Superior temporal gyrus (tissue), 1 donor: ENCODE data around the gene PATJ.
A peak's percentile ranks its signal among the peaks of the same experiment; 100 is the strongest.

Experiments
- DNase-seq: peaks from one replicate; pipeline ENCODE4 v3.0.0-alpha.2; 2016; ENCODE audit errors: extremely low spot score

The PATJ gene

GRCh38 chr1:62090016-62090415, 347.7 kb downstream of the PATJ start:
- no peak for DNase-seq

- DNase-seq = no peak
These were observed 349.8 kb downstream of the PATJ start for GRCh38 chr1:62092110-62092509.

- no peak for DNase-seq
These were observed 351.0 kb downstream of the PATJ start for GRCh38 chr1:62093261-62093660.

GRCh38 chr1:62097464-62097863, 355.2 kb downstream of the PATJ start:
- no peak for DNase-seq

GRCh38 chr1:62100442-62100841, 358.2 kb downstream of the PATJ start:
- no peak for DNase-seq

GRCh38 chr1:62103846-62104245, 361.6 kb downstream of the PATJ start:
- no peak for DNase-seq

GRCh38 chr1:62107923-62108322, 365.6 kb downstream of the PATJ start:
- no peak for DNase-seq

GRCh38 chr1:62109124-62109523, 366.8 kb downstream of the PATJ start:
- no peak for DNase-seq

- no peak for DNase-seq
These were observed 368.0 kb downstream of the PATJ start for GRCh38 chr1:62110198-62110817.

GRCh38 chr1:62111084-62111483, 368.8 kb downstream of the PATJ start:
- DNase-seq = no peak

- no peak for DNase-seq
These were observed 371.2 kb downstream of the PATJ start for GRCh38 chr1:62113507-62113906.

GRCh38 chr1:62117018-62117750, 374.9 kb downstream of the PATJ start:
- no peak for DNase-seq

GRCh38 chr1:62126579-62127290, 384.5 kb downstream of the PATJ start:
- no peak for DNase-seq

GRCh38 chr1:62128745-62129144, 386.5 kb downstream of the PATJ start:
- DNase-seq = no peak

- DNase-seq = peak; percentile 69
These were observed 388.9 kb downstream of the PATJ start for GRCh38 chr1:62131093-62131725.

GRCh38 chr1:62138029-62138428, 395.7 kb downstream of the PATJ start:
- DNase-seq = no peak

- no peak for DNase-seq
These were observed 397.1 kb downstream of the PATJ start for GRCh38 chr1:62139410-62139809.

- DNase-seq = no peak
These were observed 398.4 kb downstream of the PATJ start for GRCh38 chr1:62140666-62141065.

GRCh38 chr1:62142496-62142895, 400.2 kb downstream of the PATJ start:
- no peak for DNase-seq

GRCh38 chr1:62144238-62144831, 402.1 kb downstream of the PATJ start:
- peak; percentile 88 for DNase-seq

GRCh38 chr1:62159940-62160348, 417.7 kb downstream of the PATJ start:
- no peak for DNase-seq

- DNase-seq = no peak
These were observed 419.4 kb downstream of the PATJ start for GRCh38 chr1:62161711-62162110.
